ENCODE data around the gene ACACA.

The ACACA gene

GRCh38 chr17:37118366-37119137, 288.1 kb downstream of the ACACA start:
- Histone ChIP-seq H3K4me3 (ENCODE audit: low read length) (no peak overlapping the region), H3K4me1 (ENCODE audit: control insufficient read depth, insufficient read depth, low read length) (peaks cover 2% of the 10 kb centered on the region), H3K36me3 (ENCODE audit: control insufficient read depth, insufficient read depth, low read length) (peaks cover 2% of the 10 kb centered on the region), H3K9ac (ENCODE audit: low read length) (no peak overlapping the region), H3K27ac (ENCODE audit: low read depth, low read length) (no peak overlapping the region), H3K27me3 (ENCODE audit: control insufficient read depth, insufficient read depth, low read length) (no peaks in the 10 kb centered on the region)

GRCh38 chr17:37117373-37118142, 289.1 kb downstream of the ACACA start:
- H3K36me3 ChIP-seq (ENCODE audit: control insufficient read depth, insufficient read depth, low read length): peaks cover 4% of the 10 kb centered on the region
- H3K27me3 ChIP-seq (ENCODE audit: control insufficient read depth, insufficient read depth, low read length): no peaks in the 10 kb centered on the region
- H3K4me3 ChIP-seq (ENCODE audit: low read length): no peak overlapping the region
- no peaks in the 10 kb centered on the region for H3K4me1 ChIP-seq (ENCODE audit: control insufficient read depth, insufficient read depth, low read length)
- no peak overlapping the region for H3K27ac ChIP-seq (ENCODE audit: low read depth, low read length)
- no peak overlapping the region for H3K9ac ChIP-seq (ENCODE audit: low read length)

GRCh38 chr17:37116671-37117185, 289.9 kb downstream of the ACACA start:
- H3K36me3 ChIP-seq (ENCODE audit: control insufficient read depth, insufficient read depth, low read length): peaks cover 7% of the 10 kb centered on the region
- no peak overlapping the region for H3K27ac ChIP-seq (ENCODE audit: low read depth, low read length)
- H3K4me1 ChIP-seq (ENCODE audit: control insufficient read depth, insufficient read depth, low read length): no peaks in the 10 kb centered on the region
- H3K27me3 ChIP-seq (ENCODE audit: control insufficient read depth, insufficient read depth, low read length): no peaks in the 10 kb centered on the region
- H3K4me3 ChIP-seq (ENCODE audit: low read length): no peak overlapping the region
- H3K9ac ChIP-seq (ENCODE audit: low read length): no peak overlapping the region

GRCh38 chr17:37111329-37111728, 295.3 kb downstream of the ACACA start:
- no peak overlapping the region for H3K9ac ChIP-seq (ENCODE audit: low read length)
- peaks cover 16% of the 10 kb centered on the region for H3K36me3 ChIP-seq (ENCODE audit: control insufficient read depth, insufficient read depth, low read length)
- H3K27me3 ChIP-seq (ENCODE audit: control insufficient read depth, insufficient read depth, low read length): no peaks in the 10 kb centered on the region
- H3K4me1 ChIP-seq (ENCODE audit: control insufficient read depth, insufficient read depth, low read length): peaks cover 3% of the 10 kb centered on the region
- no peak overlapping the region for H3K27ac ChIP-seq (ENCODE audit: low read depth, low read length)
- no peak overlapping the region for H3K4me3 ChIP-seq (ENCODE audit: low read length)

- Histone ChIP-seq H3K4me1 (ENCODE audit: control insufficient read depth, insufficient read depth, low read length) (peaks cover 3% of the 10 kb centered on the region), H3K9ac (ENCODE audit: low read length) (no peak overlapping the region), H3K36me3 (ENCODE audit: control insufficient read depth, insufficient read depth, low read length) (peaks cover 16% of the 10 kb centered on the region), H3K4me3 (ENCODE audit: low read length) (no peak overlapping the region), H3K27ac (ENCODE audit: low read depth, low read length) (no peak overlapping the region), H3K27me3 (ENCODE audit: control insufficient read depth, insufficient read depth, low read length) (no peaks in the 10 kb centered on the region)
Observed at GRCh38 chr17:37110746-37111145, 295.9 kb downstream of the ACACA start.

GRCh38 chr17:37109731-37110710, 296.6 kb downstream of the ACACA start:
- Histone ChIP-seq H3K9ac (ENCODE audit: low read length) (no peak overlapping the region), H3K27ac (ENCODE audit: low read depth, low read length) (no peak overlapping the region), H3K36me3 (ENCODE audit: control insufficient read depth, insufficient read depth, low read length) (peaks cover 16% of the 10 kb centered on the region), H3K4me3 (ENCODE audit: low read length) (no peak overlapping the region), H3K27me3 (ENCODE audit: control insufficient read depth, insufficient read depth, low read length) (no peaks in the 10 kb centered on the region), H3K4me1 (ENCODE audit: control insufficient read depth, insufficient read depth, low read length) (peaks cover 3% of the 10 kb centered on the region)

- H3K27ac ChIP-seq (ENCODE audit: low read depth, low read length): no peak overlapping the region
- H3K36me3 ChIP-seq (ENCODE audit: control insufficient read depth, insufficient read depth, low read length): peaks cover 16% of the 10 kb centered on the region
Observed at GRCh38 chr17:37109106-37109505, 297.5 kb downstream of the ACACA start.

GRCh38 chr17:37107406-37108083, 299.1 kb downstream of the ACACA start:
- H3K4me1 ChIP-seq (ENCODE audit: control insufficient read depth, insufficient read depth, low read length): peaks cover 3% of the 10 kb centered on the region
- H3K4me3 ChIP-seq (ENCODE audit: low read length): no peak overlapping the region
- no peak overlapping the region for H3K27ac ChIP-seq (ENCODE audit: low read depth, low read length)
- peaks cover 16% of the 10 kb centered on the region for H3K36me3 ChIP-seq (ENCODE audit: control insufficient read depth, insufficient read depth, low read length)
- no peak overlapping the region for H3K9ac ChIP-seq (ENCODE audit: low read length)
- no peaks in the 10 kb centered on the region for H3K27me3 ChIP-seq (ENCODE audit: control insufficient read depth, insufficient read depth, low read length)

More at GRCh38 chr17:37109106-37109505, 297.5 kb downstream of the ACACA start:
- Histone ChIP-seq H3K9ac (ENCODE audit: low read length) (no peak overlapping the region), H3K27me3 (ENCODE audit: control insufficient read depth, insufficient read depth, low read length) (no peaks in the 10 kb centered on the region), H3K4me1 (ENCODE audit: control insufficient read depth, insufficient read depth, low read length) (peaks cover 3% of the 10 kb centered on the region), H3K4me3 (ENCODE audit: low read length) (no peak overlapping the region)

GRCh38 chr17:37106049-37106448, 300.6 kb downstream of the ACACA start:
- peaks cover 3% of the 10 kb centered on the region for H3K4me1 ChIP-seq (ENCODE audit: control insufficient read depth, insufficient read depth, low read length)
- H3K9ac ChIP-seq (ENCODE audit: low read length): no peak overlapping the region
- no peaks in the 10 kb centered on the region for H3K27me3 ChIP-seq (ENCODE audit: control insufficient read depth, insufficient read depth, low read length)
- peaks cover 7% of the 10 kb centered on the region for H3K36me3 ChIP-seq (ENCODE audit: control insufficient read depth, insufficient read depth, low read length)
- H3K27ac ChIP-seq (ENCODE audit: low read depth, low read length): no peak overlapping the region
- H3K4me3 ChIP-seq (ENCODE audit: low read length): no peak overlapping the region

GRCh38 chr17:37103231-37103630, 303.4 kb downstream of the ACACA start:
- no peaks in the 10 kb centered on the region for H3K27me3 ChIP-seq (ENCODE audit: control insufficient read depth, insufficient read depth, low read length)
- no peak overlapping the region for H3K9ac ChIP-seq (ENCODE audit: low read length)
- peaks cover 3% of the 10 kb centered on the region for H3K36me3 ChIP-seq (ENCODE audit: control insufficient read depth, insufficient read depth, low read length)
- H3K4me1 ChIP-seq (ENCODE audit: control insufficient read depth, insufficient read depth, low read length): peaks cover 3% of the 10 kb centered on the region
- no peak overlapping the region for H3K27ac ChIP-seq (ENCODE audit: low read depth, low read length)
- no peak overlapping the region for H3K4me3 ChIP-seq (ENCODE audit: low read length)

GRCh38 chr17:37101306-37101705, 305.3 kb downstream of the ACACA start:
- H3K4me3 ChIP-seq (ENCODE audit: low read length): no peak overlapping the region
- no peaks in the 10 kb centered on the region for H3K27me3 ChIP-seq (ENCODE audit: control insufficient read depth, insufficient read depth, low read length)
- no peak overlapping the region for H3K27ac ChIP-seq (ENCODE audit: low read depth, low read length)
- H3K4me1 ChIP-seq (ENCODE audit: control insufficient read depth, insufficient read depth, low read length): no peaks in the 10 kb centered on the region
- no peak overlapping the region for H3K9ac ChIP-seq (ENCODE audit: low read length)
- peaks cover 11% of the 10 kb centered on the region for H3K36me3 ChIP-seq (ENCODE audit: control insufficient read depth, insufficient read depth, low read length)

Data from rectal smooth muscle tissue (tissue), 1 donor.